Chondrocyte (in vitro differentiated cells): Measurements from ENCODE around the gene ZNF326. TPM values are rescaled to one million over a fixed set of nuclear protein-coding genes. Genes with fewer than 3 reads are reported as not detected.
"Not testable (repeated sequence)": the region's sequence is repeated elsewhere in the genome, so short reads cannot be mapped to it uniquely, and the experiment has no call there.

Experiments used
- DNase-seq: peaks from one replicate; pipeline ENCODE4 v3.0.0; 2021; ENCODE audit warnings: mixed read lengths, low spot score
- H3K27ac Mint-ChIP-seq: one replicate; pipeline ENCODE4 v1.8.0; 2021; ENCODE audit warnings: mild to moderate bottlenecking, moderate library complexity, mixed read lengths; ENCODE audit not compliant: unreplicated experiment
- H3K27me3 Mint-ChIP-seq: 2 replicates; pipeline ENCODE4 v1.8.0; 2021; ENCODE audit warnings: low read depth, mixed read lengths
- H3K36me3 Mint-ChIP-seq: 2 replicates; pipeline ENCODE4 v1.8.0; 2021; ENCODE audit warnings: low read depth, mixed read lengths
- H3K4me1 Mint-ChIP-seq: 2 replicates; pipeline ENCODE4 v1.8.0; 2021; ENCODE audit warnings: low read depth, mild to moderate bottlenecking, mixed read lengths
- H3K4me3 Mint-ChIP-seq: one replicate; pipeline ENCODE4 v1.8.0; 2021; ENCODE audit warnings: mild to moderate bottlenecking, moderate library complexity, mixed read lengths; ENCODE audit not compliant: unreplicated experiment
- H3K9me3 Mint-ChIP-seq: 2 replicates; pipeline ENCODE4 v1.8.0; 2021; ENCODE audit warnings: low read depth, mixed read lengths
- total RNA-seq: library from RNA; stranded (reverse); gene quantifications from 3 replicates; pipeline ENCODE4 v1.2.1, GENCODE V29; 2021
- TF ChIP-seq, protein P1 (sequence below): fragments of 200-600 bp; sonication (generic); IDR thresholded peaks from 2 replicates; pipeline ENCODE4 v1.5.0; 2021; ENCODE audit warnings: antibody characterized with exemption, mild to moderate bottlenecking, moderate library complexity

The ZNF326 gene
- total RNA-seq, 1 donor from 2014 or later, result 19.3 TPM

DNA sequence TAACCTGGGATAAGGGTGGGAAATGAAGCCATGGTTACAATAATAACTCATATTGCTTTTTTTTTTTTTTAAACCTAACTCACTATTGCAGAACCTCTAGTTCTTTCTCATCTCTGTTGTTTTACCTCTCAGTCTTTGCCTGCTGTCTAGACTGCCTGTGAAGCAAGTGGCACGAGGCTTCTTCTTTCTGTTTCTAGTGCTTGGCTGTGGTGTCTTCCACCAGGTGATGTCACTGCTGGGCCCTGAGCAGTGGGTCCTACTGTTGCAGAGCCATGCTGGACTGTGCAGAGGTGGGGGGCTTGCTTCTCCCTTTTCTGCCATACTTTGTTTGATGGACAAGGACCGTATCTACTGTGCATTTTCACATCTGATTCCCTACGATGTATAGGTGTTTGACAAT, 51.7 kb downstream of the ZNF326 start:
- TF ChIP-seq, protein P1, sequence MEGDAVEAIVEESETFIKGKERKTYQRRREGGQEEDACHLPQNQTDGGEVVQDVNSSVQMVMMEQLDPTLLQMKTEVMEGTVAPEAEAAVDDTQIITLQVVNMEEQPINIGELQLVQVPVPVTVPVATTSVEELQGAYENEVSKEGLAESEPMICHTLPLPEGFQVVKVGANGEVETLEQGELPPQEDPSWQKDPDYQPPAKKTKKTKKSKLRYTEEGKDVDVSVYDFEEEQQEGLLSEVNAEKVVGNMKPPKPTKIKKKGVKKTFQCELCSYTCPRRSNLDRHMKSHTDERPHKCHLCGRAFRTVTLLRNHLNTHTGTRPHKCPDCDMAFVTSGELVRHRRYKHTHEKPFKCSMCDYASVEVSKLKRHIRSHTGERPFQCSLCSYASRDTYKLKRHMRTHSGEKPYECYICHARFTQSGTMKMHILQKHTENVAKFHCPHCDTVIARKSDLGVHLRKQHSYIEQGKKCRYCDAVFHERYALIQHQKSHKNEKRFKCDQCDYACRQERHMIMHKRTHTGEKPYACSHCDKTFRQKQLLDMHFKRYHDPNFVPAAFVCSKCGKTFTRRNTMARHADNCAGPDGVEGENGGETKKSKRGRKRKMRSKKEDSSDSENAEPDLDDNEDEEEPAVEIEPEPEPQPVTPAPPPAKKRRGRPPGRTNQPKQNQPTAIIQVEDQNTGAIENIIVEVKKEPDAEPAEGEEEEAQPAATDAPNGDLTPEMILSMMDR, result no peak
- H3K27me3 Mint-ChIP-seq, result peaks cover 9% of the 10 kb centered on the region
- no peaks in the 10 kb centered on the region for H3K36me3 Mint-ChIP-seq
- no peak overlapping the region for H3K27ac Mint-ChIP-seq
- no peak for DNase-seq
- H3K4me3 Mint-ChIP-seq, result no peak overlapping the region
- no peaks in the 10 kb centered on the region for H3K4me1 Mint-ChIP-seq
- H3K9me3 Mint-ChIP-seq, result no peaks in the 10 kb centered on the region

DNA sequence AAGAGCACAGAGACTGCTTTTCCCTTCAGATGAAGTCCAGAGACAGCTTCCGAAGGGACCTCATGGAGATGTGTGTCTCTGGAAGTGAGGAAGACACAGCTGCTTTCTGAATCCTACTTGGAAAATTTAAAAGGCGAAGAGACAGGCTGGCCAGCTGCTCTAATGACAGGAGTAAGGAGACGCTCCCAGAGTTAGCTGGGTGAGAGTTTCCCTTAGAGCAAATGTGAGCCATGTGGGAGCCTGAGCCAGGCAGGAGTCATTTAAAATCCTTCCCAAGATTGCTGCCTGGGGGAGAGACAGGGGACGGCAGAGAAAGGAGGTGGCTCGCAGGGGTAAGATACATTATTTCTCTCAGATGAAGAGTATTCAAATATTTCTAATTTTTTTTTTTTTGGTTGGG, 53.1 kb downstream of the ZNF326 start:
- Mint-ChIP-seq H3K4me1 (no peaks in the 10 kb centered on the region), H3K36me3 (no peaks in the 10 kb centered on the region), H3K27ac (no peak overlapping the region), H3K4me3 (no peak overlapping the region), H3K27me3 (peaks cover 11% of the 10 kb centered on the region), H3K9me3 (no peaks in the 10 kb centered on the region)
- TF ChIP-seq, protein P1, result no peak
- no peak for DNase-seq

DNA sequence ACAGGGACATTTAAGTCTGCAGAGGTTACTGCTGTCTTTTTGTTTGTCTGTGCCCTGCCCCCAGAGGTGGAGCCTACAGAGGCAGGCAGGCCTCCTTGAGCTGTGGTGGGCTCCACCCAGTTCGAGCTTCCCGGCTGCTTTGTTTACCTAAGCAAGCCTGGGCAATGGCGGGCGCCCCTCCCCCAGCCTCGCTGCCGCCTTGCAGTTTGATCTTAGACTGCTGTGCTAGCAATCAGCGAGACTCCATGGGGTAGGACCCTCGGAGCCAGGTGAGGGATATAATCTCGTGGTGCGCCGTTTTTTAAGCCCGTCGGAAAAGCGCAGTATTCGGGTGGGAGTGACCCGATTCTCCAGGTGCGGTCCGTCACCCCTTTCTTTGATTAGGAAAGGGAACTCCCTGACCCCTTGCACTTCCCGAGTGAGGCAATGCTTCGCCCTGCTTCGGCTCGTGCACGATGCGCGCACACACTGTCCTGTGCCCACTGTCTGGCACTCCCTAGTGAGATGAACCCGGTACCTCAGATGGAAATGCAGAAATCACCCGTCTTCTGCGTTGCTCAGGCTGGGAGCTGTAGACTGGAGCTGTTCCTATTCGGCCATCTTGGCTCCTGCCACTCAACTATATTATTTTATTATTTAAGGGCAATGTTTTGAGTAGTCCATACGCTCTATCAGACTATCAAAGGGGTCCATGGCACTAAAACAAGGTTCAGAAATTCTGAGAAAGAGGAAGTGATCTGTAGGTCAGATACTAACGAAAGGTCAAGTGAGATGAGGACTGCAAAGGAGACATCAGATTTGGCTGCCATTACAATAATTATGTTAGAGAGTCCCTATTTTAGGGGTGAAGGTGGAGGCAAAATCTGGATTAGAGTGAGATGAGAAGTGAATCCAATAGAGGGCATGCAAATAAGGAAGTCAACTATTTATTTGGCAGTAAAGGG, 68.1 kb downstream of the ZNF326 start:
- H3K4me1 Mint-ChIP-seq, H3K36me3 Mint-ChIP-seq, H3K27ac Mint-ChIP-seq, H3K9me3 Mint-ChIP-seq, DNase-seq, H3K4me3 Mint-ChIP-seq: not testable (repeated sequence)
- H3K27me3 Mint-ChIP-seq, result peaks cover 27% of the 10 kb centered on the region

DNA sequence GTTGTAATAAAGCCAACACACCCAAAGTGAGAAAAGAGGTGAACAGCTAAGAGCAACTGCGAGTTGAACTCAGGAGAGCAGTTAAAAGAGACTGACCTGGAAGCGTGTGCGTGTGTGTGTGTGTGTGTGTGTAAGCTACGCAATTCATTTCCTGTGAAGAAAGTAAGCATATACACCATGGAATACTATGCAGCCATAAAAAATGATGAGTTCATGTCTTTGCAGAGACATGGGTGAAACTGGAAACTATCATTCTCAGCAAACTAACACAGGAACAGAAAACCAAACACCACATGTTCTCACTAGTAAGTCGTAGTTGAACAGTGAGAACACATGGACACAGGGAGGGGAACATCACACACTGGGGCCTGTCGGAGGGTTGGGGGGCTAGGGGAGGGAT, 69.2 kb downstream of the ZNF326 start:
- not testable (repeated sequence) for H3K9me3 Mint-ChIP-seq, H3K27ac Mint-ChIP-seq, H3K4me1 Mint-ChIP-seq, H3K36me3 Mint-ChIP-seq, H3K4me3 Mint-ChIP-seq, DNase-seq
- H3K27me3 Mint-ChIP-seq, result peaks cover 31% of the 10 kb centered on the region

GRCh38 chr1:90067194-90067931, 72.5 kb downstream of the ZNF326 start:
- Mint-ChIP-seq H3K27me3 (peaks cover 46% of the 10 kb centered on the region), H3K4me1 (no peaks in the 10 kb centered on the region), H3K36me3 (no peaks in the 10 kb centered on the region), H3K27ac (no peak overlapping the region), H3K9me3 (peaks cover 5% of the 10 kb centered on the region), H3K4me3 (no peak overlapping the region)
- DNase-seq, result no peak
- TF ChIP-seq, protein P1, result no peak

- H3K27ac Mint-ChIP-seq, result no peak overlapping the region
These were observed 73.8 kb downstream of the ZNF326 start for GRCh38 chr1:90068611-90069280.

More at GRCh38 chr1:90068611-90069280, 73.8 kb downstream of the ZNF326 start:
- H3K9me3 Mint-ChIP-seq, result peaks cover 2% of the 10 kb centered on the region
- no peak for DNase-seq
- H3K27me3 Mint-ChIP-seq, result peaks cover 46% of the 10 kb centered on the region
- no peak overlapping the region for H3K4me3 Mint-ChIP-seq
- TF ChIP-seq, protein P1, result no peak
- no peaks in the 10 kb centered on the region for H3K36me3 Mint-ChIP-seq
- no peaks in the 10 kb centered on the region for H3K4me1 Mint-ChIP-seq
